ENCODE results near the gene RAB41.

GRCh38 chrX:70252491-70252890 lies 29.5 kb upstream of the RAB41 start:
- TF ChIP-seq CTCF (IDR thresholded peaks at IDR 0.05) = no peak
- TF ChIP-seq SIN3A (IDR thresholded peaks at IDR 0.05; ENCODE audit: borderline replicate concordance, insufficient read depth, low read depth, low read length) = no peak

Measured in Panc1 (cell line).